ENCODE measurements around the gene CAPRIN1.
"Not testable (repeated sequence)": the region's sequence is repeated elsewhere in the genome, so short reads cannot be mapped to it uniquely, and the experiment has no call there.

The CAPRIN1 gene

GRCh38 chr11:34052036-34052607, 591 bp downstream of the CAPRIN1 start:
- Histone ChIP-seq H3K79me2 (ENCODE audit: insufficient read depth, low read depth) (peaks cover 50% of the 10 kb centered on the region), H3K9ac (peak overlapping the region; percentile 100), H3K27ac (peak overlapping the region; percentile 98), H3K36me3 (ENCODE audit: insufficient read depth) (0 out of 2 replicates have a peak, but pooled peaks cover under 1% of the 10 kb centered on the region), H3K4me3 (IDR thresholded peaks at IDR 0.05; ENCODE audit: insufficient read depth, low read depth, low read length) (no peak overlapping the region), H3K4me2 (peak overlapping the region; percentile 65), H3K27me3 (ENCODE audit: insufficient read depth, low read depth) (no peaks in the 10 kb centered on the region), H2AFZ (ENCODE audit: low read depth) (0 out of 2 replicates have a peak overlapping the region, but pooled peaks have one; percentile 28), H3K4me1 (ENCODE audit: low read depth, poor library complexity, severe bottlenecking) (peaks cover 41% of the 10 kb centered on the region), H4K20me1 (ENCODE audit: insufficient read depth) (peaks cover 32% of the 10 kb centered on the region)
- TF ChIP-seq, protein P1, sequence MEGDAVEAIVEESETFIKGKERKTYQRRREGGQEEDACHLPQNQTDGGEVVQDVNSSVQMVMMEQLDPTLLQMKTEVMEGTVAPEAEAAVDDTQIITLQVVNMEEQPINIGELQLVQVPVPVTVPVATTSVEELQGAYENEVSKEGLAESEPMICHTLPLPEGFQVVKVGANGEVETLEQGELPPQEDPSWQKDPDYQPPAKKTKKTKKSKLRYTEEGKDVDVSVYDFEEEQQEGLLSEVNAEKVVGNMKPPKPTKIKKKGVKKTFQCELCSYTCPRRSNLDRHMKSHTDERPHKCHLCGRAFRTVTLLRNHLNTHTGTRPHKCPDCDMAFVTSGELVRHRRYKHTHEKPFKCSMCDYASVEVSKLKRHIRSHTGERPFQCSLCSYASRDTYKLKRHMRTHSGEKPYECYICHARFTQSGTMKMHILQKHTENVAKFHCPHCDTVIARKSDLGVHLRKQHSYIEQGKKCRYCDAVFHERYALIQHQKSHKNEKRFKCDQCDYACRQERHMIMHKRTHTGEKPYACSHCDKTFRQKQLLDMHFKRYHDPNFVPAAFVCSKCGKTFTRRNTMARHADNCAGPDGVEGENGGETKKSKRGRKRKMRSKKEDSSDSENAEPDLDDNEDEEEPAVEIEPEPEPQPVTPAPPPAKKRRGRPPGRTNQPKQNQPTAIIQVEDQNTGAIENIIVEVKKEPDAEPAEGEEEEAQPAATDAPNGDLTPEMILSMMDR (conservative IDR thresholded peaks at IDR 0.05; ENCODE audit: low read depth, low read length), result no peak

DNA sequence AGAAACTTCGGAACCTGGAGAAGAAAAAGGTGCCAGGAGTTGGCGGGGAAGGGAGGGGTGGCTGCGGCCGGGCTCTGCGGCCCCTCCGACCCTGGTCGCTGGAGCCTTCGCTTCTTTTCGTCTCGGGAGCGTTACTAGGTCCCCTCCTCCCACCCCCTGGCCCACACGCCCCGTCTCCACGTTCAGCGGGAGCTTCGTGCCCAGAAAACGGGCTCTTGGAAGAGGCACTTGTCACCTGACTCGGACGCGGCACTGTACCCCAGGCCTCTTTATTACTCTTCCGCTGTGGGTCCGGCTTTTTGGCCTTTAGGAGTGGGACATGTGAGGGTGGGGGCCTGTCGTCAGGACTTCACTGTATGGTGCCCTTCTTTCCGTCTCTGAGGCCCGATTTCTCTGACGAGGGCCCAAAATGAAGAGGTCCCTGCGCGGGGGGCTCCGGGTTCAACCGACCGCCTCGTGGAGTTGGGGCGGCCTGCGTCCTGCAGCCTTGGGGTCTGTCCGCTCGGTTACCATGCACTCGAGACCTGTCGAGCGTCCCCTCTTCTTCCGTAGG, 1.2 kb downstream of the CAPRIN1 start:
- Histone ChIP-seq H3K79me2 (ENCODE audit: insufficient read depth, low read depth) (peaks cover 56% of the 10 kb centered on the region), H3K27me3 (ENCODE audit: insufficient read depth, low read depth) (no peaks in the 10 kb centered on the region), H3K4me1 (ENCODE audit: low read depth, poor library complexity, severe bottlenecking) (peaks cover 46% of the 10 kb centered on the region), H3K9ac (peak overlapping the region; percentile 100), H4K20me1 (ENCODE audit: insufficient read depth) (peaks cover 38% of the 10 kb centered on the region), H2AFZ (ENCODE audit: low read depth) (0 out of 2 replicates have a peak overlapping the region, but pooled peaks have one; percentile 28), H3K36me3 (ENCODE audit: insufficient read depth) (0 out of 2 replicates have a peak, but pooled peaks cover 6% of the 10 kb centered on the region), H3K4me2 (peak overlapping the region; percentile 65), H3K4me3 (IDR thresholded peaks at IDR 0.05; ENCODE audit: insufficient read depth, low read depth, low read length) (no peak overlapping the region), H3K27ac (peak overlapping the region; percentile 98)
- TF ChIP-seq, protein P1 (conservative IDR thresholded peaks at IDR 0.05; ENCODE audit: low read depth, low read length), result no peak

GRCh38 chr11:34053161-34053686, 1.7 kb downstream of the CAPRIN1 start:
- Histone ChIP-seq H3K4me3 (IDR thresholded peaks at IDR 0.05; ENCODE audit: insufficient read depth, low read depth, low read length) (no peak overlapping the region), H2AFZ (ENCODE audit: low read depth) (no peak overlapping the region), H3K36me3 (ENCODE audit: insufficient read depth) (0 out of 2 replicates have a peak, but pooled peaks cover 7% of the 10 kb centered on the region), H3K9ac (peak overlapping the region; percentile 100), H4K20me1 (ENCODE audit: insufficient read depth) (peaks cover 43% of the 10 kb centered on the region), H3K4me1 (ENCODE audit: low read depth, poor library complexity, severe bottlenecking) (peaks cover 51% of the 10 kb centered on the region), H3K4me2 (peak overlapping the region; percentile 65), H3K79me2 (ENCODE audit: insufficient read depth, low read depth) (peaks cover 61% of the 10 kb centered on the region), H3K27me3 (ENCODE audit: insufficient read depth, low read depth) (no peaks in the 10 kb centered on the region), H3K27ac (peak overlapping the region; percentile 98)
- TF ChIP-seq, protein P1 (conservative IDR thresholded peaks at IDR 0.05; ENCODE audit: low read depth, low read length), result no peak

DNA sequence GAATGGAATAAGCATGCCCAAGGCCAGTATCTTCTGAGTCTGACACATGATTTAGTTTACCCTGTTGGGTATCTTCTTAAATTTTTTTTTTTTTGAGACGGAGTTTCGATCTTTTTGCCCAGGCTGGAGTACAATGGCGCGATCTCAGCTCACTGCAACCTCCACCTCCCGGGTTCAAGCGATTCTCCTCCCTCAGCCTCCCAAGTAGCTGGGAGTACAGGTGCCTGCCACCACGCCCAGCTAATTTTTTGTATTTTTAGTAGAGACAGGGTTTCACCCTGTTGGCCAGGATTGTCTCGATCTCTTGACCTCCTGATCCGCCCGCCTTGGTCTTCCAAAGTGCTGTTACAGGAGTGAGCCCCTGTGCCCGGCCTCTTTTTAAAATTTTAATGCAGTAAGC, 2.8 kb downstream of the CAPRIN1 start:
- not testable (repeated sequence) for H3K36me3 ChIP-seq (ENCODE audit: insufficient read depth); H2AFZ ChIP-seq (ENCODE audit: low read depth); H3K27me3 ChIP-seq (ENCODE audit: insufficient read depth, low read depth); H3K4me3 ChIP-seq (IDR thresholded peaks at IDR 0.05; ENCODE audit: insufficient read depth, low read depth, low read length)
- Histone ChIP-seq H3K79me2 (ENCODE audit: insufficient read depth, low read depth) (peaks cover 72% of the 10 kb centered on the region), H3K4me1 (ENCODE audit: low read depth, poor library complexity, severe bottlenecking) (peaks cover 62% of the 10 kb centered on the region), H4K20me1 (ENCODE audit: insufficient read depth) (peaks cover 53% of the 10 kb centered on the region), H3K9ac (peak overlapping the region; percentile 100; the same call in 1 of the 2 replicates), H3K27ac (peak overlapping the region; percentile 98; the same call in 1 of the 2 replicates), H3K4me2 (peak overlapping the region; percentile 65)

Measured in KMS-11 (cell line).